ENCODE results near the gene CD69.

DNA sequence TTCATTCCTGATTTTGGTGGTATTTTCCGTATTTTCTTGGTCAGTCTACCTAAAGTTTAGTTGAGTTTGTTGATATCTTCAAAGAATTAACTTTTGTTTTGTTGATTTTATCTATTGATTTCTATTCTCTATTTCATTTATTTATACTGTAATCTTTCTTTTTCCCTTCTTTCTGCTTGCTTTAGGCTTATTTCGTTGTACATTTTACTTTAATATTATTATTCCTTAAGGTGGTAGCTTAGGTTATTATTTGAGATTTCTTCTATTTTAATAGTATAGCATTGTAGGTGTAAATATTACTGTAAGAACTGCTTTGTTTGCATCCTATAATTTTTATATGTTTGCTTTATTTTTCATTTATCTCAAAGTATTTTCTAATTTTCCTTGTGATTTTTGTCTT, 45.2 kb upstream of the CD69 start:
- TF ChIP-seq, protein P1, sequence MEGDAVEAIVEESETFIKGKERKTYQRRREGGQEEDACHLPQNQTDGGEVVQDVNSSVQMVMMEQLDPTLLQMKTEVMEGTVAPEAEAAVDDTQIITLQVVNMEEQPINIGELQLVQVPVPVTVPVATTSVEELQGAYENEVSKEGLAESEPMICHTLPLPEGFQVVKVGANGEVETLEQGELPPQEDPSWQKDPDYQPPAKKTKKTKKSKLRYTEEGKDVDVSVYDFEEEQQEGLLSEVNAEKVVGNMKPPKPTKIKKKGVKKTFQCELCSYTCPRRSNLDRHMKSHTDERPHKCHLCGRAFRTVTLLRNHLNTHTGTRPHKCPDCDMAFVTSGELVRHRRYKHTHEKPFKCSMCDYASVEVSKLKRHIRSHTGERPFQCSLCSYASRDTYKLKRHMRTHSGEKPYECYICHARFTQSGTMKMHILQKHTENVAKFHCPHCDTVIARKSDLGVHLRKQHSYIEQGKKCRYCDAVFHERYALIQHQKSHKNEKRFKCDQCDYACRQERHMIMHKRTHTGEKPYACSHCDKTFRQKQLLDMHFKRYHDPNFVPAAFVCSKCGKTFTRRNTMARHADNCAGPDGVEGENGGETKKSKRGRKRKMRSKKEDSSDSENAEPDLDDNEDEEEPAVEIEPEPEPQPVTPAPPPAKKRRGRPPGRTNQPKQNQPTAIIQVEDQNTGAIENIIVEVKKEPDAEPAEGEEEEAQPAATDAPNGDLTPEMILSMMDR (IDR thresholded peaks at IDR 0.05; ENCODE audit: low read length) = no peak
- no peak for TF ChIP-seq EZH2 (optimal IDR thresholded peaks at IDR 0.05; ENCODE audit: low read depth, low read length)

Measured in MM.1S (cell line).